ENCODE results near the gene FN1.
A peak's percentile ranks its signal among the peaks of the same experiment; 100 is the strongest.

The FN1 gene

GRCh38 chr2:215454519-215455246 lies 18.8 kb upstream of the FN1 start:
- no peaks in the 10 kb centered on the region for H3F3A ChIP-seq (ENCODE audit: low read depth)

GRCh38 chr2:215452725-215453124 lies 16.9 kb upstream of the FN1 start:
- Histone ChIP-seq H4K20me1 (ENCODE audit: insufficient read depth, low read length, poor library complexity, severe bottlenecking) (no peaks in the 10 kb centered on the region), H3F3A (ENCODE audit: low read depth) (no peaks in the 10 kb centered on the region), H2AFZ (ENCODE audit: low read length) (no peak overlapping the region), H3K9me3 (ENCODE audit: insufficient read depth, low read depth, low read length) (no peaks in the 10 kb centered on the region), H3K36me3 (ENCODE audit: insufficient read depth, low read length) (no peaks in the 10 kb centered on the region), H3K79me2 (ENCODE audit: insufficient read depth, low read length) (no peaks in the 10 kb centered on the region), H3K9ac (ENCODE audit: low read depth, low read length, poor library complexity, severe bottlenecking) (no peak overlapping the region), H3K27me3 (ENCODE audit: insufficient read depth, low read length, poor library complexity, severe bottlenecking) (no peaks in the 10 kb centered on the region), H3K4me3 (ENCODE audit: low read length, poor library complexity, severe bottlenecking) (no peak overlapping the region), H3K4me1 (ENCODE audit: insufficient read depth, low read length, poor library complexity, severe bottlenecking) (no peaks in the 10 kb centered on the region), H3K4me2 (ENCODE audit: low read depth, low read length, poor library complexity, severe bottlenecking) (no peak overlapping the region), H3K9me2 (replicated peaks; ENCODE audit: low read depth, low read length) (no peaks in the 10 kb centered on the region)
- TF ChIP-seq CTCF (conservative IDR thresholded peaks at IDR 0.05; ENCODE audit: low read length) (no peak), EZH2phosphoT487 (IDR thresholded peaks at IDR 0.05; ENCODE audit: borderline replicate concordance) (no peak)

More at GRCh38 chr2:215454519-215455246, 18.8 kb upstream of the FN1 start:
- Histone ChIP-seq H3K9ac (ENCODE audit: low read depth, low read length, poor library complexity, severe bottlenecking) (no peak overlapping the region), H4K20me1 (ENCODE audit: insufficient read depth, low read length, poor library complexity, severe bottlenecking) (no peaks in the 10 kb centered on the region), H3K4me2 (ENCODE audit: low read depth, low read length, poor library complexity, severe bottlenecking) (no peak overlapping the region), H3K36me3 (ENCODE audit: insufficient read depth, low read length) (no peaks in the 10 kb centered on the region), H3K79me2 (ENCODE audit: insufficient read depth, low read length) (no peaks in the 10 kb centered on the region), H3K27me3 (ENCODE audit: insufficient read depth, low read length, poor library complexity, severe bottlenecking) (no peaks in the 10 kb centered on the region), H3K4me1 (ENCODE audit: insufficient read depth, low read length, poor library complexity, severe bottlenecking) (no peaks in the 10 kb centered on the region), H3K9me2 (replicated peaks; ENCODE audit: low read depth, low read length) (no peaks in the 10 kb centered on the region), H2AFZ (ENCODE audit: low read length) (peak overlapping the region; percentile 54; the same call in 1 of the 2 replicates), H3K4me3 (ENCODE audit: low read length, poor library complexity, severe bottlenecking) (no peak overlapping the region), H3K9me3 (ENCODE audit: insufficient read depth, low read depth, low read length) (no peaks in the 10 kb centered on the region)
- peak; percentile 85 for TF ChIP-seq CTCF (conservative IDR thresholded peaks at IDR 0.05; ENCODE audit: low read length)
- no peak for TF ChIP-seq EZH2phosphoT487 (IDR thresholded peaks at IDR 0.05; ENCODE audit: borderline replicate concordance)

- no peaks in the 10 kb centered on the region for H3K9me3 ChIP-seq (ENCODE audit: insufficient read depth, low read depth, low read length)
- H3K27me3 ChIP-seq (ENCODE audit: insufficient read depth, low read length, poor library complexity, severe bottlenecking): no peaks in the 10 kb centered on the region
- H3F3A ChIP-seq (ENCODE audit: low read depth): no peaks in the 10 kb centered on the region
- H3K79me2 ChIP-seq (ENCODE audit: insufficient read depth, low read length): no peaks in the 10 kb centered on the region
- no peaks in the 10 kb centered on the region for H3K9me2 ChIP-seq (replicated peaks; ENCODE audit: low read depth, low read length)
- TF ChIP-seq EZH2phosphoT487 (IDR thresholded peaks at IDR 0.05; ENCODE audit: borderline replicate concordance) (no peak), CTCF (conservative IDR thresholded peaks at IDR 0.05; ENCODE audit: low read length) (no peak)
- H3K4me1 ChIP-seq (ENCODE audit: insufficient read depth, low read length, poor library complexity, severe bottlenecking): no peaks in the 10 kb centered on the region
- H3K4me3 ChIP-seq (ENCODE audit: low read length, poor library complexity, severe bottlenecking): no peak overlapping the region
- no peaks in the 10 kb centered on the region for H4K20me1 ChIP-seq (ENCODE audit: insufficient read depth, low read length, poor library complexity, severe bottlenecking)
- no peak overlapping the region for H3K4me2 ChIP-seq (ENCODE audit: low read depth, low read length, poor library complexity, severe bottlenecking)
- H3K9ac ChIP-seq (ENCODE audit: low read depth, low read length, poor library complexity, severe bottlenecking): no peak overlapping the region
- H3K36me3 ChIP-seq (ENCODE audit: insufficient read depth, low read length): no peaks in the 10 kb centered on the region
- no peak overlapping the region for H2AFZ ChIP-seq (ENCODE audit: low read length)
These were observed 15.3 kb upstream of the FN1 start for GRCh38 chr2:215451012-215451756.
